Endothelial cell of umbilical vein (primary cell): ENCODE measurements around the gene SLC9A9.

Experiments
- CTCF ChIP-seq, 2 donors: IDR thresholded peaks; 1 replicate in 1 of 2; 2 replicates in 1 of 2; pipeline ENCODE4 v1.5.1; 2011; ENCODE audit warnings: low read length in 2 of 2, mild to moderate bottlenecking in 2 of 2, moderate library complexity in 2 of 2, control low read depth in 1 of 2, inconsistent platforms in 1 of 2, low read depth in 1 of 2; ENCODE audit not compliant: insufficient read depth in 1 of 2; ENCODE audit errors: extremely low read depth in 1 of 2
- EZH2 ChIP-seq: IDR thresholded peaks from 2 replicates; pipeline ENCODE4 v1.6.1; 2012; ENCODE audit warnings: borderline replicate concordance, low read depth, mild to moderate bottlenecking, moderate library complexity, low read length, inconsistent platforms; ENCODE audit not compliant: severe bottlenecking
- MAX ChIP-seq: IDR thresholded peaks from 2 replicates; pipeline ENCODE4 v1.6.1; 2011; ENCODE audit not compliant: insufficient read depth, insufficient read length
- POLR2A ChIP-seq: IDR thresholded peaks from 2 replicates; pipeline ENCODE4 v1.6.1; 2012; ENCODE audit warnings: low read depth, mild to moderate bottlenecking, control low read depth, low read length
- POLR2AphosphoS5 ChIP-seq: IDR thresholded peaks from 2 replicates; pipeline ENCODE4 v1.6.1; 2012; ENCODE audit warnings: low read depth, mild to moderate bottlenecking, control low read depth, low read length, moderate library complexity; ENCODE audit not compliant: insufficient read depth

- TF ChIP-seq CTCF (IDR thresholded peaks at IDR 0.05; ENCODE audit: extremely low read depth in 1 of 2, insufficient read depth in 1 of 2, low read depth in 1 of 2, low read length in 2 of 2) (no peak), EZH2 (no peak), POLR2A (no peak), POLR2AphosphoS5 (no peak), MAX (no peak)
Measured at GRCh38 chr3:143506190-143506589, 342.1 kb downstream of the SLC9A9 start.
